Esophagus squamous epithelium (tissue), 5 donors: ENCODE data around the gene HNRNPDL. TPM values are rescaled to one million over a fixed set of nuclear protein-coding genes. Genes with fewer than 3 reads are reported as not detected.

Experiments
- DNase-seq: peaks from one replicate; lab custom pipeline; 2025; lab: John Stamatoyannopoulos, UW
- H3K27ac ChIP-seq, 4 donors: fragments of 200-600 bp; sonication (generic); one replicate each; pipeline ENCODE4 v1.5.1; 2016 to 2019; ENCODE audit warnings: mild to moderate bottlenecking in 1 of 4
- H3K27me3 ChIP-seq, 4 donors: fragments of 200-600 bp; sonication (generic); 1 replicate in 3 of 4; 2 replicates in 1 of 4; pipeline versions ENCODE4 v1.5.1 to v1.6.0; 2017 to 2021; ENCODE audit warnings: antibody characterized with exemption in 1 of 4
- H3K36me3 ChIP-seq, 3 donors: fragments of 200-600 bp; sonication (generic); one replicate each; pipeline ENCODE4 v1.5.1; 2016 to 2019
- H3K4me1 ChIP-seq, 3 donors: fragments of 200-600 bp; sonication (generic); one replicate each; pipeline ENCODE4 v1.5.1; 2017 to 2019
- H3K4me3 ChIP-seq, 4 donors: fragments of 200-600 bp; sonication (generic); 1 replicate in 3 of 4; 2 replicates in 1 of 4; pipeline ENCODE4 v1.5.1; 2016 to 2019; ENCODE audit warnings: mild to moderate bottlenecking in 2 of 4, moderate library complexity in 1 of 4
- H3K9me3 ChIP-seq, 3 donors: fragments of 200-600 bp; sonication (generic); one replicate each; pipeline ENCODE4 v1.5.1; 2016 to 2019
- POLR2A ChIP-seq, 4 donors: fragments of 450-650 bp; IDR thresholded peaks; one replicate each; pipeline ENCODE4 v1.6.1; 2017; ENCODE audit warnings: antibody characterized with exemption in 4 of 4, mild to moderate bottlenecking in 4 of 4, moderate library complexity in 3 of 4
- WGBS, 2 donors: methylation state at CpG; one replicate each; pipeline ENCODE4 v1.1.5; 2018; 5-methylcytosine and 5-hydroxymethylcytosine counted together
- intact Hi-C: fragments of 100-400 bp; cut with DNase I; formaldehyde crosslinking; loops from one replicate; pipeline ENCODE4 v1.15.0; 2022
- total RNA-seq, 4 donors: library from RNA; depleted of rRNA; stranded (reverse); fragments of >200 nt; gene quantifications; one replicate each; pipeline ENCODE4 v1.1.0, GENCODE V29; 2016
- TF ChIP-seq, protein P1 (sequence below), 6 experiments: fragments of 450-650 bp in 4 of 6; fragments of 200-600 bp in 2 of 6; sonication (generic) in 2 of 6; IDR thresholded peaks; one replicate each; pipeline ENCODE4 v1.5.1; 2016 to 2019; ENCODE audit warnings: antibody characterized with exemption in 6 of 6, mild to moderate bottlenecking in 4 of 6, moderate library complexity in 4 of 6
- donor health status: DM: yes; HTN: yes; CAD: no.

HNRNPDL gene
- total RNA-seq, 4 donors from 2014 or later = 69.1 to 201 (median 133) TPM

GRCh38 chr4:82469791-82470345 lies 39.6 kb upstream of the HNRNPDL start:
- H3K36me3 ChIP-seq = no peaks in the 10 kb centered on the region
- WGBS, 2 donors = 61 to 100% methylated on average over 1 to 2 of the region's 2 CpGs
- no peak overlapping the region for H3K4me3 ChIP-seq
- no peak for DNase-seq
- peaks cover 0 to 10% (median 0%) of the 10 kb centered on the region in 3 donors for H3K4me1 ChIP-seq
- H3K27me3 ChIP-seq = no peaks in the 10 kb centered on the region
- intact Hi-C loops = loop anchor here (10.0 kb wide), 2 partner anchors 275 to 325 kb away; partner anchors contain the start of gene SCD5
- no peak for TF ChIP-seq POLR2A (IDR thresholded peaks at IDR 0.05)
- no peaks in the 10 kb centered on the region for H3K9me3 ChIP-seq
- H3K27ac ChIP-seq = peak overlapping the region in 1 of 4 donors; percentile 46

DNA sequence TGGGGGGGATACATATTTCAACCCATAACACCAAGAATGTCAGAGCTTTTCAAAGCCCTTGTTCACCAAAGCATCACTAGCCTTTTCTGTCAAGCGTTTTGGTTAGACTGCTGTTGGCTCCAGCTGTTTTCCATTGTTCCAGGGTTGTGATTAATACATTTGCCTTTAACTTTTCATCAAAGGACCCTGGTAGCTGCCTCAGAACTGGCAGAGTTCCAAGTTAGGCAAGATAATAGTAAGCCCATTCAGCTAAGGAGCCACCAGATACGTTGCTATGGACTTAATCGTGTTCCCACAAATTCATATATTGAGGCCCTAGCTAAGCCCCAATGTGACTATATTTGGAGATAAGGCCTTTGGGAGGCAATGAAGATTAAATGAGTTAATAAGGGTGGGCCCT lies 37.2 kb upstream of the HNRNPDL start:
- no peak overlapping the region for H3K4me3 ChIP-seq
- WGBS, 2 donors = 43 to 47% methylated on average over 3 of the region's 3 CpGs
- intact Hi-C loops = loop anchor here (10.0 kb wide), 2 partner anchors 277 to 327 kb away; partner anchors contain the start of gene SCD5
- TF ChIP-seq, protein P1, sequence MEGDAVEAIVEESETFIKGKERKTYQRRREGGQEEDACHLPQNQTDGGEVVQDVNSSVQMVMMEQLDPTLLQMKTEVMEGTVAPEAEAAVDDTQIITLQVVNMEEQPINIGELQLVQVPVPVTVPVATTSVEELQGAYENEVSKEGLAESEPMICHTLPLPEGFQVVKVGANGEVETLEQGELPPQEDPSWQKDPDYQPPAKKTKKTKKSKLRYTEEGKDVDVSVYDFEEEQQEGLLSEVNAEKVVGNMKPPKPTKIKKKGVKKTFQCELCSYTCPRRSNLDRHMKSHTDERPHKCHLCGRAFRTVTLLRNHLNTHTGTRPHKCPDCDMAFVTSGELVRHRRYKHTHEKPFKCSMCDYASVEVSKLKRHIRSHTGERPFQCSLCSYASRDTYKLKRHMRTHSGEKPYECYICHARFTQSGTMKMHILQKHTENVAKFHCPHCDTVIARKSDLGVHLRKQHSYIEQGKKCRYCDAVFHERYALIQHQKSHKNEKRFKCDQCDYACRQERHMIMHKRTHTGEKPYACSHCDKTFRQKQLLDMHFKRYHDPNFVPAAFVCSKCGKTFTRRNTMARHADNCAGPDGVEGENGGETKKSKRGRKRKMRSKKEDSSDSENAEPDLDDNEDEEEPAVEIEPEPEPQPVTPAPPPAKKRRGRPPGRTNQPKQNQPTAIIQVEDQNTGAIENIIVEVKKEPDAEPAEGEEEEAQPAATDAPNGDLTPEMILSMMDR (IDR thresholded peaks at IDR 0.05) = no peak
- no peak for TF ChIP-seq POLR2A (IDR thresholded peaks at IDR 0.05)
- no peaks in the 10 kb centered on the region for H3K27me3 ChIP-seq
- no peaks in the 10 kb centered on the region for H3K36me3 ChIP-seq
- H3K9me3 ChIP-seq = no peaks in the 10 kb centered on the region
- no peak overlapping the region for H3K27ac ChIP-seq
- no peak for DNase-seq
- peaks cover 0 to 18% (median 0%) of the 10 kb centered on the region in 3 donors for H3K4me1 ChIP-seq

- no peak for DNase-seq
- intact Hi-C loops = loop anchor here (10.0 kb wide), 2 partner anchors 282 to 332 kb away; partner anchors contain the start of gene SCD5
- Histone ChIP-seq H3K9me3 (no peaks in the 10 kb centered on the region), H3K27ac (no peak overlapping the region), H3K4me3 (no peak overlapping the region), H3K36me3 (peaks cover 0 to 31% (median 9%) of the 10 kb centered on the region in 3 donors), H3K27me3 (no peaks in the 10 kb centered on the region), H3K4me1 (peaks cover 0 to 14% (median 0%) of the 10 kb centered on the region in 3 donors)
- 93 to 100% methylated on average over 1 of the region's 1 CpG for WGBS, 2 donors
- TF ChIP-seq, protein P1 (IDR thresholded peaks at IDR 0.05) = no peak
- no peak for TF ChIP-seq POLR2A (IDR thresholded peaks at IDR 0.05)
These were observed 33.0 kb upstream of the HNRNPDL start for GRCh38 chr4:82463221-82463620.

DNA sequence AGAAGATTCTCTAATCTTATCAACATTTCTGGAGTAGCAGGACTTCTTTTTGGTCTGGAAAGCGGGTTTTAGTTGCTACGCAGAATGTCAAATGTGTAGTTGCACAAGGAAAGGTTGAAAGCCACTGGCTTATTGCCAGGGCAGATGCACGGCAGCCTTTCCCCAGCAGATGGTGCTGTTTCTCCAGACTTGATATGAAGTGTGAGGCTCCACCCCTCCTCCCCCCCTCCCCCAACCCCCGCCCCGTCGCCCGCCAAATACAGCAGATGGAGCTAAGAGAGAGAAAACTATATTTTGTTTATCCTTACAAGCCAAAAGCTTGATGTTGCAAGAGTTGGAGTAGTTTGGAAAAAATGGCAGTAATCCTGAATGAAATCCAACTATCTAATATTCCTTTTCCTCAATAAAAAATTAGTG lies 32.2 kb upstream of the HNRNPDL start:
- Histone ChIP-seq H3K9me3 (no peaks in the 10 kb centered on the region), H3K36me3 (peaks cover 0 to 39% (median 9%) of the 10 kb centered on the region in 3 donors), H3K27ac (peak overlapping the region in 1 of 4 donors; percentile 42), H3K4me1 (peaks cover 0 to 14% (median 0%) of the 10 kb centered on the region in 3 donors), H3K4me3 (no peak overlapping the region), H3K27me3 (no peaks in the 10 kb centered on the region)
- DNase-seq = peak; percentile 39
- WGBS, 2 donors = 0 to 8% methylated on average over 2 to 5 of the region's 7 CpGs
- TF ChIP-seq, protein P1 (IDR thresholded peaks at IDR 0.05) = peak; percentile 65 to 88 (median 74)
- TF ChIP-seq POLR2A (IDR thresholded peaks at IDR 0.05) = no peak
- intact Hi-C loops = loop anchor here (10.0 kb wide), 2 partner anchors 282 to 332 kb away; partner anchors contain the start of gene SCD5

DNA sequence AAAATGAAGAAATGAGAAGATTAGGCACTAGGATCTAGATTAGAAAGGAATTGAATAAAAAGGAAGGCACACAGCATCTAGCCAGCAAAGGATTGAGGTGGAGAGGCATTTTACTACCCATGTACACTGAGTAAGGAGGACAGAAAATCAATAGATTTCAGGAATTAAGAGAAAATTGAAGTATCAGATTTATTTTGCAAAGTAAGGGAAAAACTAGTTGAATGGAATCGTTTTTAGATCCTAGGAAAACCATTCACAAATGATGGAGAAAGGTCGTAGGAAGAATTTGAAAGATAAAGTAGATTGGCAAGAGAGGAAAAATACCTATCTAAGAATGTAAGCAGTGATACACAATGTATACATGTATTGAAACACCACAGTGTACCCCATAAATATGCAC lies 31.4 kb upstream of the HNRNPDL start:
- Histone ChIP-seq H3K4me1 (peaks cover 0 to 14% (median 0%) of the 10 kb centered on the region in 3 donors), H3K9me3 (no peaks in the 10 kb centered on the region), H3K27ac (no peak overlapping the region), H3K27me3 (no peaks in the 10 kb centered on the region), H3K36me3 (peaks cover 0 to 46% (median 10%) of the 10 kb centered on the region in 3 donors), H3K4me3 (no peak overlapping the region)
- intact Hi-C loops = loop anchor here (10.0 kb wide), 2 partner anchors 283 to 333 kb away; partner anchors contain the start of gene SCD5
- DNase-seq = no peak
- TF ChIP-seq, protein P1 (IDR thresholded peaks at IDR 0.05) = no peak
- no peak for TF ChIP-seq POLR2A (IDR thresholded peaks at IDR 0.05)
- WGBS, 2 donors = 62 to 84% methylated on average over 2 of the region's 2 CpGs
